RPMI7951 (cell line): Measurements from ENCODE around the gene LEFTY2. TPM values are rescaled to one million over a fixed set of nuclear protein-coding genes. Genes with fewer than 3 reads are reported as not detected.
"Not testable (repeated sequence)": the region's sequence is repeated elsewhere in the genome, so short reads cannot be mapped to it uniquely, and the experiment has no call there.

Experiments used
- DNase-seq: peaks from one replicate; pipeline ENCODE4 v3.0.0-alpha.2; 2012; ENCODE audit warnings: low read depth
- total RNA-seq: library from RNA; depleted of rRNA; stranded (reverse); fragments of >200 nt; shearing (Covaris generic); gene quantifications from 2 replicates; pipeline ENCODE4 v1.2.3, GENCODE V29; 2014; rRNA removed

The LEFTY2 gene, protein sequence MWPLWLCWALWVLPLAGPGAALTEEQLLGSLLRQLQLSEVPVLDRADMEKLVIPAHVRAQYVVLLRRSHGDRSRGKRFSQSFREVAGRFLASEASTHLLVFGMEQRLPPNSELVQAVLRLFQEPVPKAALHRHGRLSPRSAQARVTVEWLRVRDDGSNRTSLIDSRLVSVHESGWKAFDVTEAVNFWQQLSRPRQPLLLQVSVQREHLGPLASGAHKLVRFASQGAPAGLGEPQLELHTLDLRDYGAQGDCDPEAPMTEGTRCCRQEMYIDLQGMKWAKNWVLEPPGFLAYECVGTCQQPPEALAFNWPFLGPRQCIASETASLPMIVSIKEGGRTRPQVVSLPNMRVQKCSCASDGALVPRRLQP
- total RNA-seq = not detected in 2 replicates

DNA sequence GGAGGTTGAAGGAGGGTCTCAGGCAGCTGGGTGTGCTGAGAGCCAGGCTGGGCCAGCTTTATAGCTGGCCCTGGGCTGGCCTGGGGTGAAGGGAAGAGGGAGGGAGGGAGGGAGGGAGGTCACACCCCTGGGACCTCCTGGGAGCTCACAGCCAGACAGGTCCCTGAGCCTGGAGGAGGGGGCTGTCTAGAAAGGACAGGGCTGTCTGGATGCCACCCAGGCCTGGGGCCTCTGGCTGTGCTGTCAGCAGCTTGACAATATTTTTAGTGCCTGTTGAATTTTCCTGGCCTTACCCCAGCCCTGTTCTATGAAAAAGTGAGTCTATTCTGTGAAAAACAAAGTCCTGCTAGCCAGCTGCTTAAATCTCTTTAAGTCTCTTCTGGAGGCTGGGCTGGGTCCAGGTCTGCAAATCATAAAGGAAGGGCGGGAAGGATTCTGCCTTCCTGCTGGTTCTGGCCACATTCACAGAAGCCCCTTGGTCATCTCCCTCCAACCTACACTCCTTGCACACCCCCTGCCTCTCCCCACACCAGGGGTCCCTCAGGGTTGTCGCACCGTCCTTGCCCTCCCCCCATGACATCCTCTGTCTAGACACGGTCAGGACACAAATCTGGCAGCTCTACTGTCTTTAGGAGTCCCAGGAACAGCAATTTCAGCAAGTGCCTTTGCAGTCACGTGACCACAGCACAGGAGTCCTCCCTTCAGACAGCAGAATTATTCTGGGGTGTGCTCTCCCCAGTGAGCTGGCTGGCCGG lies at the start of gene LEFTY2:
TSS of gene LEFTY2 (minus strand) at position 34 of the 755 bp plus-strand sequence. CDS start 80 bp downstream, outside the sequence.
- DNase-seq = no peak

- DNase-seq = peak; percentile 35
Measured at GRCh38 chr1:225987491-225988316, 46.7 kb upstream of the LEFTY2 start.

GRCh38 chr1:225981714-225982113 lies 40.7 kb upstream of the LEFTY2 start:
- no peak for DNase-seq

GRCh38 chr1:225980005-225980836 lies 39.2 kb upstream of the LEFTY2 start:
- no peak for DNase-seq

DNA sequence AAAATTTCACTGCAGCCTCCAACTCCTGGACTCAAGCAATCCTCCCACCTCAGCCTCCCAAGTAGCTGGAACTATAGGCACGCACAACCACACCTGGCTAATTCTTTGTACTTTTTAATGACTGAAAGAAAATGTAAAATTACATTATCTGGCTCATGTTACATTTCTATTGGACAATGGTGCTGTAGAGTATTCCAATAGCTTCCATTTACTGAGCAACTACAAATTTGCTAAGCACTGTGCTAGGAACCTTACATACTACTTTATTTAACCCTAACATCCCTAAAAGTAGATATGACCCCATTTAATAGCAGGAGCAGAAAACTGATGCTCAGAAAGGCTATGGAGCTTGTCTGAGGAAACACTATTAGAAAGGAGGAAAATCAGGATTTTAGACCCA lies 38.4 kb upstream of the LEFTY2 start:
- DNase-seq = no peak

DNA sequence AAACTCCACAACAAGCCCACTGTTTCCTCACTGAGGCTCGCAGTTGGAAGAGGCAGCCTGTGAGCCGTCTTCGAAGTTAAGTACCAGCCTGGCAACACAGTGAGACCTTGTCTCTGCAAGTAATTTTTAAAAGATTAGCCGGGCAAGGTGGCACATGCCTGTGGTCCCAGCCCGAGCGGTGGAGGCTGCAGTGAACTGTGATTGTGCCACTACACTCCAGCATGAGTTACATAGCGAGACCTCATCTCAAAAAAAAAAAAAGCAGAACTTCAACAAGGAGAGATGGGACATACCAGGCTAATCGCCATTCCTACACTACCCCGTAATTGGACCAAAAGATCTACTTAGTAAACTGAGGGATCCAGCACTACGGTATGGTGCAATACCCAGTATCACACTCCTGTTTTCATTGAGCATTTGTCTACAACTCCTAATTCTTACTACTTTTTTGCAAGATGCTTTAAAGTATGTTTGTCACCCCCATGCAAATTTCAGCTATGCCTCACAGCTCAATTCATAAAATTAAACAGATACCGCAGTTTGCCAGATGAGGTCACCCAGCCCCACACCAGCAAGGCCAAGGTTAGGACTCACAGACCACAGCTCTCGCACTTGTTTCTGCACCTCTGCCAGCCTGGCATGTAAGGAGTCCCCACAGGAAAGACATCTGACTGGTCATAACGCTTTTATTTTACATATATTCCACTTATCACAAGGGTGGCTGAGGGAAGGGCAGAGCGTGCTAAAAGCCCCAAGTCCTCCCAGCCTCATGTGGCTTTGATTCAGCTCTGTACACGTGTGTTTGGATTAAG lies 37.1 kb upstream of the LEFTY2 start:
- DNase-seq = no peak

DNA sequence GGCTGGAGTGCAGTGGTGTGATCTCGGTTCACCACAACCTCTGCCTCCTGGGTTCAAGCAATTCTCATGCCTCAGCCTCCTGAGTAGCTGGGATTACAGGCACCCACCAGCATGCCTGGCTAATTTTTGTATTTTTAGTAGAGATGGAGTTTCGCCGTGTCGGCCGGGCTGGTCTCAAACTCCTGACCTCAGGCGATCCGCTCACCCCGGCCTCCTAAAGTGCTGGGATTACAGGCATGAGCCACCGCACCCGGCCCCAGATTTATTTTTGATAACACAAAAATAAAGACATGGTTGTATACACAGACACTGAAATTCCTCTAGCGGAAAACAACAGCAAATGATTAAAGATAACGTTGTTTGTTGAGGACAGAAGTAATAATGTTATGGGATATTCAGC lies 34.1 kb upstream of the LEFTY2 start:
- DNase-seq = not testable (repeated sequence)

DNA sequence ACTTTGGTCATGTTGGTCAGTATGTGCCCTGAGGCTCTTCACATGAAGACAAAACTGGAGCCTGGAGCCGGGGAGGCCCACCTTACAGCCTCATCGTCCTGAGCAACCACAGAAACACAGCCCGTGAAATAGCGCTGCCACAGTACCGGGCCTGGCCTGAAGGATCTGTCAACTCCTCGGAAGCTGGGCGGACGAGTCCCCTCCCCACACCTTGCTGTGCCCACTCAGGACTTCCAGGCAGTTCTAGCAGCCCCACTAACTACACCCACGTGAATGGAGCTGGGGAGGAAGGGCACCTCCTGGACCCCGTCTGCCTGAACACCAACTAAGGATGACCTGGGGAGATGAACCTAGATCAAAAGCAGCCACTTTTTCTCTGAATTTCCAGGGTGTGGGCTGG lies 33.4 kb upstream of the LEFTY2 start:
- DNase-seq = no peak

- DNase-seq = no peak
Measured at GRCh38 chr1:225973158-225973557, 32.1 kb upstream of the LEFTY2 start.

DNA sequence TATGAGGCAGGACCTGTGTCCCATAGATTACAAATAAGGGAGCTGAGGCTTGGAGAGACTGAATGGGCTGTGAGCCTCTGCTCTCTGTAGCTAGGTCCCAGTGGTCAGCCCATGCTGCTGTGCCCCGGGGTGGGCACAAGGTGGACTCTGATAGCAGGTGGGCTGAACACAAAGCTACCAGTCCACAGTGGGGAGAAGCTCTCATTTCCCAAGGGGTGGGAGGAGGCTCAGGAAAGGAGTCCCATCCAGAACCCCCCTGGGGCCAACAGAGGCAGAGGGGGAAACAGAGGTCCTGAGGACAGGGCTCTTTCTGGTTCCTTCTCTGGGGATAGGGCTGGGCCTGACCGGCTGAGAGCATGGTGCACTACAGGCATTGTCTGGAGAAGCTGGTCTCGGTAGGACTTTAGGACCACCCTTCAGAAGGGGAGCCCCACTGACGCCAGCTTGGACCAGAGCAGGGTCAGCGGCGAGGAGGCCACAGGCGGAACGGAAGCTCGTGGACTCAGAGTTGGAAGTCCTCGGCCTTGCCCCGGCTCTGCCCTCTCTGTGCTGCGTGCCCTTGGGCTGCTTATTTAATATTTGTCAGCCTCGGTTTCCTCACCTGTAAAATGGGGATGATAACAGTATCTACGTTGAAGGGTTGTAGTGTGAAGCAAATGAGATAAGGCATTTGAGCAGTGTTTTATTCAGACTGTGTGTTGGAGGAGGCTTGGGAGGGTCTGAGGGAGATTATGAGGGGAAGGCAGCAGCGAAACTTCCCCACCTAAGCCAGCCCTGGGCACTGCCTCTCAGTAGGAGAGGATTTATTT lies 31.5 kb upstream of the LEFTY2 start:
- no peak for DNase-seq

- not testable (repeated sequence) for DNase-seq
Measured at GRCh38 chr1:225970592-225971157, 29.7 kb upstream of the LEFTY2 start.

GRCh38 chr1:225969751-225970150 lies 28.7 kb upstream of the LEFTY2 start:
- not testable (repeated sequence) for DNase-seq

DNA sequence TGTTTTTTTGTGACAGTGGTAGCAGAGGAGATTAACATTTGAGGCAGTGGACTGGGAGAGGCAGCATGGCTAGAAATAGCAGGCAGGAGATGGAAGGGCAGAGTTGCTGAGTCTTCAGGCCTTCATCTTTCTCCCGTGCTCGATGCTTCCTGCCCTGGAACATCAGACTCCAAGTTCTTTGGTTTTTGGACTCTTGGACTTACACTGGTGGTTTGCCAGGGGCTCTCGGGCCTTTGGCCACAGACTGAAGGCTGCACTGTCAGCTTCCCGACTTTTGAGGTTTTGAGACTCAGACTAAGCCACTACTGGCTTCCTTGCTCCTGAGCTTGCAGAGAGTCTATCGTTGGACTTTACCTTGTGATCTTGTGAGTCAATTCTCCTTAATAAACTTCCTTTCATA lies 24.2 kb upstream of the LEFTY2 start:
- no peak for DNase-seq

GRCh38 chr1:225963735-225964530 lies 22.9 kb upstream of the LEFTY2 start:
- DNase-seq = peak; percentile 31

DNA sequence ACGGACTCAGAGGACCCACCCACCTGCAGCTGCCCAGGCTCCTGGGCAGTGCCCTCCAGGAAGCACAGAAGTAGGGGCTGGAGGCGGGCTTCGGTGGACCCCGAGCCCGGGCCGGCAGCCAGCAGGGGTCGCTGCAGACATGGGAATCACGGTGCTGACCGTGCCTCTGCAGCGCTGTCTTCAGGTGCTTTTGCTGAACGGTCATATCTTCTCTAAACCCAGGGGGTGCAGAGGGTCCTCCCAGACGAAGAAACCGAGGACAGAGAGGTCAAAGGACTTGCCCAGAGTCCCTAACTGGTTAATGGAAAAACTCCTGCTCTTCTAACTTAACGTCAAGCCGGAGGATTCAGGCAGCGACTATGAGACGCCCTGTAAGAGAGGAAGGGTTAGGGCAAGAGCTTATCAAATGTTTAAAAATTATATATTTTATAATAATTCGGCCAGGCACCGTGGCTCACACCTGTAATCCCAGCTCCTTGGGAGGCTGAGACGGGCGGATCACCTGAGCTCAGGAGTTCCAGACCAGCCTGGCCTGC lies 21.5 kb upstream of the LEFTY2 start:
- DNase-seq = peak; percentile 39

DNA sequence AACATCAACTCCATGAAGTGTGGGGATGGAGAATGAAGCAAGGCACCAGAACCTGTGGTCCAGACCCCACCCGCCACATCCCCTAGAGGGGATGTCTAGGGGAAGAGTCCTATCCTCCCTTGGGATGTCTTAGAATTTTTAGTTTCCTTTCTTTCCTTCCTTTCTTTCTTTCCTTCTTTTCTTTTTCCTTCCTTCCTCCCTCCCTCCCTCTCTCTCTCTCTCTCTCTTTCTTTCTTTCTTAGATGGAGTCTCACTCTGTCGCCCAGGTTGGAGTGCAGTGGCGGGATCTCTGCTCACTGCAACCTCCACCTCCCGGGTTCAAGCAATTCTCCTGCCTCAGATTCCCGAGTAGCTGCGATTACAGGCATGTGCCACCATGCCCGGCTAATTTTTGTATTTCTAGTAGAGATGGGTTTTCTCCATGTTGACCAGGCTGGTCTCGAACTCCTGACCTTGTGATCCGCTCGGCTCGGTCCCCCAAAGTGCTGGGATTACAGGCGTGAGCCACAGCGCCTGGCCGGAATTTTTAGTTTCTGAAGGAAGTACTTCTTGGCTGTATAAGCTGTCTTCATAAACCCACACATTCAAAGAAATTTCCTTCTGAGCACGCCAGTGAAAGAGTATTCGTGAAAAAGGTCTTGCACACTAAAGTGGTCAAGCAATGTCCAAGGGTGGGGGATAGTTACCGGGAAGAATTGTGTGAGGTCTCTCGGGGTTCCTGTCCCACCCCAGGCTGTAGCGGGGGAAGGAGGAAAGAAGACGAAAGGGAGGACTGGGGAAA lies 20.8 kb upstream of the LEFTY2 start:
- peak; percentile 10 for DNase-seq

- no peak for DNase-seq
Measured at GRCh38 chr1:225958041-225958440, 17.0 kb upstream of the LEFTY2 start.
